Ovary (tissue), 9 donors: ENCODE measurements around the gene TGM2. TPM values are rescaled to one million over a fixed set of nuclear protein-coding genes. Genes with fewer than 3 reads are reported as not detected.
A peak's percentile ranks its signal among the peaks of the same experiment; 100 is the strongest.

Source experiments
- DNase-seq, 5 donors: peaks; one replicate each; pipeline ENCODE4 v3.0.0-alpha.2; 2019 to 2020
- H3K27ac ChIP-seq, 2 donors: fragments of 200-600 bp; one replicate each; pipeline versions ENCODE4 v1.5.1 to v1.8.0; 2019 to 2022
- H3K27me3 ChIP-seq: fragments of 200-600 bp; one replicate; pipeline ENCODE4 v1.8.0; 2022
- H3K36me3 ChIP-seq: fragments of 200-600 bp; sonication (generic); one replicate; pipeline ENCODE4 v1.5.1; 2019
- H3K4me1 ChIP-seq: one replicate; pipeline ENCODE4 v1.8.1; 2013; ENCODE audit warnings: mild to moderate bottlenecking, moderate library complexity; ENCODE audit not compliant: insufficient read depth
- H3K4me3 ChIP-seq: fragments of 200-600 bp; sonication (generic); one replicate; pipeline ENCODE4 v1.5.1; 2017
- H3K9me3 ChIP-seq, 2 donors: fragments of 200-600 bp in 1 of 2; sonication (generic) in 1 of 2; one replicate each; pipeline versions ENCODE4 v1.5.1 to v1.8.1; 2013 to 2019; ENCODE audit warnings: mild to moderate bottlenecking in 1 of 2, moderate library complexity in 1 of 2
- CTCF ChIP-seq, 3 donors: fragments of 450-650 bp in 2 of 3; fragments of 200-600 bp in 1 of 3; IDR thresholded peaks; one replicate each; pipeline versions ENCODE4 v1.5.1 to v1.8.0; 2016 to 2022; ENCODE audit warnings: antibody characterized with exemption in 3 of 3, mild to moderate bottlenecking in 1 of 3
- EP300 ChIP-seq: sonication (generic); formaldehyde crosslinking; IDR thresholded peaks from one replicate; pipeline ENCODE4 v1.6.1; 2017; ENCODE audit warnings: antibody characterized with exemption
- POLR2A ChIP-seq: fragments of 450-650 bp; IDR thresholded peaks from one replicate; pipeline ENCODE4 v1.6.1; 2017; ENCODE audit warnings: antibody characterized with exemption, mild to moderate bottlenecking, moderate library complexity
- WGBS, 3 donors: extraction: QIAGEN DNeasy Blood & Tissue Kit in 1 of 3; methylation state at CpG; one replicate each; pipeline versions ENCODE4 v1.1.5 to v1.1.7; 2013 to 2017; 5-methylcytosine and 5-hydroxymethylcytosine counted together
- intact Hi-C, 4 donors: fragments of 100-400 bp; cut with DNase I; formaldehyde crosslinking; loops; one replicate each; pipeline versions ENCODE4 v1.11.0 to v1.15.1; 2022 to 2023
- polyA plus RNA-seq, 2 donors: library from polyadenylated mRNA; stranded (reverse); fragments of 200-250 nt in 1 of 2; fragments of 350-450 nt in 1 of 2; fragmentation: Illumina TruSeq in 1 of 2; extraction: RNeasy Lipid Tissue Mini Kit (QIAGEN cat#74804) in 1 of 2; gene quantifications; one replicate each; pipeline ENCODE4 v1.2.3, GENCODE V29; 2013 to 2014
- total RNA-seq, 7 donors: library from RNA; depleted of rRNA in 2 of 7; stranded (reverse); fragments of >200 nt in 2 of 7; fragmentation: NEBNext Ultra II Directional in 3 of 7; extraction: Animal tissue kit (Norgen Biotek cat#: 25700) in 3 of 7; gene quantifications; one replicate each; pipeline versions ENCODE4 v1.1.0 to v1.2.4, GENCODE V29; 2016 to 2023
- donor health status: DM: no; HTN: no; CAD: no; lungs with moderate emphysema.
- donor health status: DM: no; HTN: no; CAD: no.
- donor health status: Bipolar disorder and iron deficiency.
- donor health status: DM: yes; HTN: yes; CAD: no.
- donor health status: DM: no; HTN: no; CAD: no.
- donor health status: DM: yes; HTN: yes; CAD: no.

The TGM2 gene
- total and polyA plus RNA-seq, 9 donors, result 15.0 to 320 (median 52.8) TPM

GRCh38 chr20:38156280-38156679 lies 8.8 kb downstream of the TGM2 start:
- DNase-seq, result no peak
- no peaks in the 10 kb centered on the region for H3K27me3 ChIP-seq
- H3K9me3 ChIP-seq, result no peaks in the 10 kb centered on the region
- intact Hi-C loops, result loop anchor here in 1 of 4 donors (10.0 kb wide), 1 partner anchor 81 kb away; no protein-coding TSS in a partner anchor
- no peak overlapping the region for H3K4me3 ChIP-seq
- H3K27ac ChIP-seq, result no peak overlapping the region
- peaks cover 4% of the 10 kb centered on the region for H3K4me1 ChIP-seq
- TF ChIP-seq EP300 (no peak), POLR2A (no peak), CTCF (IDR thresholded peaks at IDR 0.05) (no peak)
- WGBS, 3 donors, result 92 to 93% (median 92%) methylated on average over 6 of the region's 6 CpGs
- H3K36me3 ChIP-seq, result no peaks in the 10 kb centered on the region

GRCh38 chr20:38155811-38156210 lies 9.3 kb downstream of the TGM2 start:
- no peak overlapping the region for H3K27ac ChIP-seq
- H3K4me3 ChIP-seq, result no peak overlapping the region
- no peaks in the 10 kb centered on the region for H3K36me3 ChIP-seq
- TF ChIP-seq EP300 (no peak), POLR2A (no peak), CTCF (IDR thresholded peaks at IDR 0.05) (no peak)
- no peaks in the 10 kb centered on the region for H3K9me3 ChIP-seq
- no peak for DNase-seq
- 91 to 95% (median 94%) methylated on average over 13 of the region's 13 CpGs for WGBS, 3 donors
- H3K27me3 ChIP-seq, result no peaks in the 10 kb centered on the region
- H3K4me1 ChIP-seq, result peaks cover 4% of the 10 kb centered on the region
- intact Hi-C loops, result loop anchor here in 1 of 4 donors (10.0 kb wide), 1 partner anchor 81 kb away; no protein-coding TSS in a partner anchor

GRCh38 chr20:38153401-38153800 lies 11.7 kb downstream of the TGM2 start:
- 90 to 95% (median 93%) methylated on average over 5 of the region's 5 CpGs for WGBS, 3 donors
- Histone ChIP-seq H3K9me3 (no peaks in the 10 kb centered on the region), H3K27me3 (no peaks in the 10 kb centered on the region), H3K36me3 (no peaks in the 10 kb centered on the region), H3K4me1 (peaks cover 4% of the 10 kb centered on the region), H3K4me3 (no peak overlapping the region), H3K27ac (no peak overlapping the region)
- no peak for TF ChIP-seq EP300
- TF ChIP-seq CTCF (IDR thresholded peaks at IDR 0.05), result no peak
- TF ChIP-seq POLR2A, result no peak
- no peak for DNase-seq
- intact Hi-C loops, result loop anchor here in 2 of 4 donors (5.0 to 10.0 kb wide), 2 partner anchors 71 to 79 kb away; no protein-coding TSS in a partner anchor

GRCh38 chr20:38152621-38153221 lies 12.3 kb downstream of the TGM2 start:
- Histone ChIP-seq H3K27me3 (no peaks in the 10 kb centered on the region), H3K27ac (peak overlapping the region in 1 of 2 donors; percentile 30), H3K9me3 (no peaks in the 10 kb centered on the region), H3K4me1 (peaks cover 4% of the 10 kb centered on the region), H3K4me3 (no peak overlapping the region), H3K36me3 (no peaks in the 10 kb centered on the region)
- intact Hi-C loops, result loop anchor here in 2 of 4 donors (5.0 to 10.0 kb wide), 2 partner anchors 70 to 78 kb away; no protein-coding TSS in a partner anchor
- WGBS, 3 donors, result 69 to 76% (median 74%) methylated on average over 22 of the region's 22 CpGs
- peak; percentile 35 to 72 (median 64) for DNase-seq
- TF ChIP-seq CTCF (IDR thresholded peaks at IDR 0.05) (no peak), EP300 (no peak), POLR2A (no peak)
